GM12873 (cell line): ENCODE data around the gene ITIH5.

ENCODE experiments used
- TF ChIP-seq, protein P1 (sequence below): IDR thresholded peaks from 2 replicates; pipeline ENCODE4 v1.5.1; 2012; ENCODE audit warnings: low read depth, mild to moderate bottlenecking, moderate library complexity, low read length, control low read depth; ENCODE audit not compliant: insufficient read depth; ENCODE audit errors: missing control alignments

The ITIH5 gene

DNA sequence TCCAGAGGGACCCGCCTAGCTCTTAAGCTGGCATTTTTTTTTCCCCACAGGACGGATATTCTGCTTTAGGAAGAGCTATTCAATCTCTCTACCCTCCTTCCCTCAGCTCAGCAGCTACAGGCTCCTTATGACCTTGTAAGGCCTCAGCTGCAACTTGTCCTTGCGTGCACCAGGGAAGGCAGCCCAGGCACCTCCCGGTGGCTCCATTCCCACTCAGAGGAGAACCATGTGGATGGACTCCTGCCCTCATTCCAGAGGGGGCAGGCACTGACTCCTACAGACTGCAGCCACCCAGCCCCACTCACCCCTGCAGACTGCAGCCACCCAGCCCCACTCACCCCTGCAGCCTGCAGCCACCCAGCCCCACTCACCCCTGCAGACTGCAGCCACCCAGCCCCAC, 73.7 kb downstream of the ITIH5 start:
- TF ChIP-seq, protein P1, sequence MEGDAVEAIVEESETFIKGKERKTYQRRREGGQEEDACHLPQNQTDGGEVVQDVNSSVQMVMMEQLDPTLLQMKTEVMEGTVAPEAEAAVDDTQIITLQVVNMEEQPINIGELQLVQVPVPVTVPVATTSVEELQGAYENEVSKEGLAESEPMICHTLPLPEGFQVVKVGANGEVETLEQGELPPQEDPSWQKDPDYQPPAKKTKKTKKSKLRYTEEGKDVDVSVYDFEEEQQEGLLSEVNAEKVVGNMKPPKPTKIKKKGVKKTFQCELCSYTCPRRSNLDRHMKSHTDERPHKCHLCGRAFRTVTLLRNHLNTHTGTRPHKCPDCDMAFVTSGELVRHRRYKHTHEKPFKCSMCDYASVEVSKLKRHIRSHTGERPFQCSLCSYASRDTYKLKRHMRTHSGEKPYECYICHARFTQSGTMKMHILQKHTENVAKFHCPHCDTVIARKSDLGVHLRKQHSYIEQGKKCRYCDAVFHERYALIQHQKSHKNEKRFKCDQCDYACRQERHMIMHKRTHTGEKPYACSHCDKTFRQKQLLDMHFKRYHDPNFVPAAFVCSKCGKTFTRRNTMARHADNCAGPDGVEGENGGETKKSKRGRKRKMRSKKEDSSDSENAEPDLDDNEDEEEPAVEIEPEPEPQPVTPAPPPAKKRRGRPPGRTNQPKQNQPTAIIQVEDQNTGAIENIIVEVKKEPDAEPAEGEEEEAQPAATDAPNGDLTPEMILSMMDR = no peak

DNA sequence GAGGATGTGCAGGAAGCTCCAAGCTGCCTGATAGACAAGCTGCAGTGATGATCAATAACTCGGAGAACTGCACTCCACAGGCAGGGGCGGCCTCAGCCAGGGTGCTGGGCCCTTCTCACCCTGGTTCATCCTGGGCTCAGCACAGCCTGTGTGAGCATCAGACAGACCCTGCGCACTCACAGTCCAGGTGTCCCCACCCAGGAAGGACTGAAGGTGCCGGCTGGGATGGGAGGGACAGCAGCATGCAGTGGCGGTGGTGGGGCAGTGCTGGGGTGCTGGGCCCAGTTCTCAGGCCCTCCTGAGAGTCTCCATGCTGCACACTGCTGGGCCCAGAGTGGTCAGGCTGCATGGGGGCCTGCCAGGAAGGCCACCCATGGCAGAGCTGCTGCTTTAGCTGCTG, 74.1 kb downstream of the ITIH5 start:
- TF ChIP-seq, protein P1 = no peak

DNA sequence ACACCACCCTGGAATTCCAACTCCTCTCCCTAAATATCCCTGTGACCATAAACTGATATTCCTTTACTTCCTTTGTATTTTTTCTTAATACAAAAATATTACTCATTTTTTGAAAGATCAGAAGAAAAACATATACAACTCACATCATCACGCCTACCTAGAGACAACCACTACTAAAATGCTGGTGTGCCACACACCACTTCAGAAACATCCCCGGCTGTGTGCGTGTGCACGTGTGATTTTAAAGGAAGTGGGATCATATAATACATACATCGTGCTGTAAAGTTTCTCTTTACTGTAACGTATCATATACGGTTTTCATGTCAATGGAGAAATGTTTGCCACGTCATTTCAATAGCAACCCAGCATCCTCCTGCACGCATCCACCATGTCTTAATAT, 76.5 kb downstream of the ITIH5 start:
- TF ChIP-seq, protein P1 = no peak

DNA sequence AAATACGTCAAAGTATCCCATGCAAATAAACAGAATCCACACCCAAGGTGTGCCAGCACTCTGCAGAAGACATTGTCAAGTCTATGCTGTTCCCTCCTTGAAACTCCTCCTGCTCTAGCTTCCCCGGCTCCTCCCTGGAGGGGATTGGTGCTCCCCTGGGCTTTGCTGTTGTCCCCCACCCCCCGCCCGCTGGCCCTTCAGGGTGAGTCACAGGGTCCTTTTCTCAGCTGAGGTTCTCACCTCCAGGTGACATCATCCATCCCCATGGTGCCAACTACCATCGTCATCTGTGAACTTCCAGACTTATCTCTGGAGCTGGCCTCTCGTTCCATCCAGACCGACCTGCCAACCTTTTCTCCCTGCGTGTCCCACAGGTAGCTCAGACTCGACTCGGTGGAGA, 77.0 kb downstream of the ITIH5 start:
- TF ChIP-seq, protein P1 = no peak

DNA sequence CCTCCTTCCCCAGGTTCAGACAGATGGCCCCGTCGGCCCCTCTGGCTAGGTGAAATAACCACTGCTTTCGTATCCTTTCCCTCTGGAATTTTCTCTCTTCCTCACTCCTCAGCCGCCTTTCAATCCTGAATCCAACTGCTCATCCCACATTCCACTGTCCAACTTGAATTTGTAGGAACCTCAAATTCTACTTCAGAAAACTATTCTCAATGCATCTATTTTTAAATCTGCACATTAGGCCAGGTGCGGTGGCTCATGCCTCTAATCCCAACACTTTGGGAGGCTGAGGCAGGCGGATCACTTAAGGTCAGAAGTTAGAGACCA, 78.9 kb downstream of the ITIH5 start:
- TF ChIP-seq, protein P1 = no peak

DNA sequence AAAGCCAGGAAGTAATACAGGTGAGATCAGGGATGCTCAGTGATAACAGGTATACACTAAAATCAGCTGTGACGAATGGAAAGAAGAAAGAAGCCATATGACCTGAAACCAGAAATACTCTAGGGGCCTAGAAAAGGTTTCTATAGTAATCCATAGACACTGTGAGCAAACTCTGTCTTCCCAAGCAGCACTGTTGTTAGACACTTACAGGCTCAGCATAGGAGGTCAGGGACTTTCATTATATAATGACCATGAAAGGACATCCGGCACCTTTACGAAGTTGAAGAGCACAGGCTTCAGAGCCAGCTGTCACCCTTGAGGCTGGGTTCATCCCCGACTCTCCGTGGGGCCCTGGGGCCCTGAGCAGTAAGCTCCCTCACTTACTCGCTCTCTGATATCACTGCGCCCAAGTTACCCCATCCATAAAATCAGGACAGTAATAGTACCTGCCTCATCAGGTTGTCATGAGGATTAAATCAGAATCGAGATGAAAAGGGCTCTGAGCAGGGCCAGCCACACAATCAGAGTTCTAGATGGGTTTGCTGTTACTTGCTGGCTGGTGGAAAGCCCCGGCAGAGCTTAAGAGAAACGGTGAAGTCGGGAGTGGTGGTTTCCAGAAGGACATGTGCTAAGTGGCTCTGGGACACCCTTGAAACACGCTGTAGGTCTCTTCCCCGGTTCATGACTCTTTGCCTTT, 79.5 kb downstream of the ITIH5 start:
- TF ChIP-seq, protein P1 = no peak

DNA sequence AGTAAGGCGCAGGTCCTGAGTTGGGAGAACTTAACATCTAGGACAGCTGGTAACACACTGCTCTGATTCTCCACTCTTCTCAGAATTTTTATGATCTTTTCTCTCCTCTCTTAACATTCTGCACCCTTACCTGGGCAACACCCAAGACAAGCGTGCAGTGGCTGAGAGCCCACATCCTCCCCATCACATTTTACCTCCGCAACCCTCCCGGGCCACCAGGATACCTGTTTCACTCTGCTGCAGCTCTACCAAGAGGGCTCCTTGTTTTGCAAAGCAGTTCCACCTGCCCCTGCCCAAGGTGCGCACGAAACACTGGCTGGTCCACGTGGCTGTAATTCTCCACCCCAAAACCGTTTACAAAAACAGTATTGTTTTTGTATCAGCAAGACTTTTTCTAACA, 81.5 kb downstream of the ITIH5 start:
- TF ChIP-seq, protein P1 = no peak
